IMR-90 (cell line): ENCODE measurements around the gene CYP19A1. TPM values are rescaled to one million over a fixed set of nuclear protein-coding genes. Genes with fewer than 3 reads are reported as not detected.

ENCODE experiments used
- ATAC-seq: fragments of 200-7000 bp; cut with Tn5 transposase; 2 replicates; pipeline ENCODE4 v1.9.1; 2020; ENCODE audit warnings: low read depth, mild to moderate bottlenecking, moderate library complexity
- BruUV-seq: library from RNA; stranded (reverse); fragments of 400-500 nt; replicated peaks from 2 replicates; lab custom pipeline; 2021; lab: Mats Ljungman, UMichigan
- CTCF ChIA-PET: fragments of 300-600 bp; formaldehyde crosslinking; extraction: SDS; loops from one replicate; lab custom pipeline; 2021; ENCODE audit warnings: antibody characterized with exemption; lab: Yijun Ruan, JAX
- POLR2A ChIA-PET: fragments of 300-600 bp; sonication (Branson Sonifier 250); formaldehyde crosslinking; loops from one replicate; lab custom pipeline; 2022; ENCODE audit warnings: antibody characterized with exemption; ENCODE audit not compliant: unreplicated experiment; lab: Charles Lee
- DNase-seq: peaks from one replicate; pipeline ENCODE4 v3.0.0; 2013
- H2AFZ ChIP-seq: replicated peaks from 2 replicates; pipeline ENCODE3; 2013; ENCODE audit warnings: low read length, mild to moderate bottlenecking; ENCODE audit not compliant: poor library complexity
- H2AK5ac ChIP-seq: 2 replicates; pipeline ENCODE4 v1.6.1; 2013; ENCODE audit warnings: low read depth, low read length, inconsistent platforms
- H2AK9ac ChIP-seq: replicated peaks from 2 replicates; pipeline ENCODE3; 2013; ENCODE audit warnings: mild to moderate bottlenecking, low read depth, low read length, moderate library complexity; ENCODE audit not compliant: poor library complexity
- H2BK120ac ChIP-seq: 2 replicates; pipeline ENCODE4 v1.6.1; 2013; ENCODE audit warnings: low read depth, low read length, inconsistent platforms
- H2BK15ac ChIP-seq: 3 replicates; pipeline ENCODE4 v1.6.1; 2013; ENCODE audit warnings: low read depth, low read length, inconsistent platforms
- H2BK20ac ChIP-seq: 2 replicates; pipeline ENCODE4 v1.6.1; 2013; ENCODE audit warnings: low read depth, mild to moderate bottlenecking, inconsistent platforms, low read length, moderate library complexity
- H2BK5ac ChIP-seq: 2 replicates; pipeline ENCODE4 v1.6.1; 2013; ENCODE audit warnings: mild to moderate bottlenecking, low read depth, low read length, inconsistent platforms; ENCODE audit not compliant: poor library complexity, severe bottlenecking
- H3K14ac ChIP-seq: replicated peaks from 2 replicates; pipeline ENCODE4 v1.6.1; 2013; ENCODE audit warnings: low read depth, low read length, inconsistent platforms
- H3K18ac ChIP-seq: 2 replicates; pipeline ENCODE4 v1.6.1; 2013; ENCODE audit warnings: low read depth, low read length, control low read depth
- H3K23ac ChIP-seq: 2 replicates; pipeline ENCODE4 v1.6.1; 2013; ENCODE audit warnings: low read depth, low read length, inconsistent platforms
- H3K27ac ChIP-seq: 2 replicates; pipeline ENCODE4 v1.5.1; 2013; ENCODE audit warnings: mild to moderate bottlenecking, control low read depth, low read length; ENCODE audit not compliant: insufficient read depth
- H3K27me3 ChIP-seq: 2 replicates; pipeline ENCODE4 v1.6.1; 2013; ENCODE audit warnings: low read length; ENCODE audit not compliant: control insufficient read depth, insufficient read depth
- H3K36me3 ChIP-seq: 2 replicates; pipeline ENCODE4 v1.6.1; 2013; ENCODE audit warnings: low read length, mixed read lengths; ENCODE audit not compliant: control insufficient read depth, insufficient read depth
- H3K4ac ChIP-seq: 2 replicates; pipeline ENCODE4 v1.6.1; 2013; ENCODE audit warnings: low read depth, low read length, inconsistent platforms
- H3K4me1 ChIP-seq: 2 replicates; pipeline ENCODE4 v1.6.1; 2013; ENCODE audit warnings: low read length, mixed read lengths; ENCODE audit not compliant: control insufficient read depth, insufficient read depth
- H3K4me2 ChIP-seq: 2 replicates; pipeline ENCODE4 v1.6.1; 2013; ENCODE audit warnings: low read depth, mild to moderate bottlenecking, control low read depth, low read length, moderate library complexity
- H3K4me3 ChIP-seq: 2 replicates; pipeline ENCODE4 v1.5.1; 2013; ENCODE audit warnings: low read depth, mild to moderate bottlenecking, control low read depth, low read length, moderate library complexity; ENCODE audit not compliant: insufficient read depth
- H3K56ac ChIP-seq: 2 replicates; pipeline ENCODE4 v1.6.1; 2013; ENCODE audit warnings: low read length, inconsistent platforms; ENCODE audit not compliant: insufficient read depth; ENCODE audit errors: extremely low read depth
- H3K79me1 ChIP-seq, 2 experiments: 2 replicates each; pipeline ENCODE4 v1.6.1; 2013; ENCODE audit warnings: low read length in 2 of 2, inconsistent platforms in 1 of 2, low read depth in 1 of 2
- H3K9ac ChIP-seq: 2 replicates; pipeline ENCODE4 v1.6.1; 2013; ENCODE audit warnings: low read depth, low read length, control low read depth
- H3K9me1 ChIP-seq: 2 replicates; pipeline ENCODE4 v1.6.1; 2013; ENCODE audit warnings: low read length, inconsistent platforms; ENCODE audit not compliant: insufficient read depth
- H3K9me3 ChIP-seq: 2 replicates; pipeline ENCODE4 v1.6.1; 2013; ENCODE audit warnings: low read length; ENCODE audit not compliant: control insufficient read depth, insufficient read depth
- H4K20me1 ChIP-seq: 2 replicates; pipeline ENCODE4 v1.6.1; 2013; ENCODE audit warnings: low read length, inconsistent platforms; ENCODE audit not compliant: insufficient read depth
- H4K5ac ChIP-seq: 2 replicates; pipeline ENCODE4 v1.6.1; 2013; ENCODE audit warnings: mild to moderate bottlenecking, low read depth, low read length, control low read depth
- H4K8ac ChIP-seq, 2 experiments: 2 replicates each; pipeline ENCODE4 v1.6.1; 2013; ENCODE audit warnings: low read depth in 2 of 2, low read length in 2 of 2, control low read depth in 1 of 2, inconsistent platforms in 1 of 2
- H4K91ac ChIP-seq: 2 replicates; pipeline ENCODE4 v1.6.1; 2013; ENCODE audit warnings: low read depth, low read length, inconsistent platforms; ENCODE audit not compliant: insufficient read depth
- BHLHE40 ChIP-seq: fragments of 150-350 bp; IDR thresholded peaks from 2 replicates; pipeline ENCODE4 v1.6.1; 2016; ENCODE audit warnings: mild to moderate bottlenecking, low read depth, low read length
- CEBPB ChIP-seq: IDR thresholded peaks from 2 replicates; pipeline ENCODE4 v1.6.1; 2012; ENCODE audit warnings: low read depth, low read length, improper control_type of control experiment
- CHD1 ChIP-seq: IDR thresholded peaks from 2 replicates; pipeline ENCODE4 v1.6.1; 2012; ENCODE audit warnings: low read depth, low read length, improper control_type of control experiment
- ELK1 ChIP-seq: fragments of 150-350 bp; IDR thresholded peaks from 2 replicates; pipeline ENCODE4 v1.6.1; 2016; ENCODE audit warnings: low read depth, mild to moderate bottlenecking, low read length, moderate library complexity, borderline replicate concordance
- MAZ ChIP-seq: IDR thresholded peaks from 2 replicates; pipeline ENCODE4 v1.6.1; 2012; ENCODE audit warnings: low read depth, mild to moderate bottlenecking, low read length, improper control_type of control experiment, moderate library complexity, borderline replicate concordance
- MXI1 ChIP-seq: IDR thresholded peaks from 2 replicates; pipeline ENCODE4 v1.6.1; 2012; ENCODE audit warnings: low read depth, mild to moderate bottlenecking, low read length, moderate library complexity, borderline replicate concordance
- RAD21 ChIP-seq: IDR thresholded peaks from 2 replicates; pipeline ENCODE4 v1.6.1; 2012; ENCODE audit warnings: low read length, improper control_type of control experiment
- RCOR1 ChIP-seq: IDR thresholded peaks from 2 replicates; pipeline ENCODE4 v1.6.1; 2012; ENCODE audit warnings: mild to moderate bottlenecking, low read length, improper control_type of control experiment; ENCODE audit not compliant: insufficient replicate concordance
- RFX5 ChIP-seq: IDR thresholded peaks from 2 replicates; pipeline ENCODE4 v1.8.0; 2012; ENCODE audit warnings: low read depth, mild to moderate bottlenecking, low read length, moderate library complexity
- SMC3 ChIP-seq: fragments of 150-350 bp; IDR thresholded peaks from 2 replicates; pipeline ENCODE4 v1.6.1; 2016; ENCODE audit warnings: low read depth, mild to moderate bottlenecking, antibody characterized with exemption, low read length, moderate library complexity
- USF2 ChIP-seq: fragments of 150-350 bp; IDR thresholded peaks from 2 replicates; pipeline ENCODE4 v1.6.1; 2017; ENCODE audit warnings: mild to moderate bottlenecking, antibody characterized with exemption, low read length, low read depth
- WGBS, 2 experiments: methylation state at CpG; one replicate each; pipeline versions ENCODE4 v1.1.5 to v1.1.7; 2013; ENCODE audit warnings: missing lambda C conversion rate in 2 of 2; ENCODE audit not compliant: insufficient read length in 1 of 2; ENCODE audit errors: extremely low coverage in 2 of 2; 5-methylcytosine and 5-hydroxymethylcytosine counted together
- dilution Hi-C: fragments of 300-500 bp; cut with HindIII; formaldehyde crosslinking; loops from one replicate; pipeline ENCODE4 v1.14.3; 2018; ENCODE audit warnings: low sequenced_read_pairs; ENCODE audit not compliant: unreplicated experiment
- in situ Hi-C: fragments of 300-500 bp; cut with MboI; formaldehyde crosslinking; loops from 3 replicates; pipeline ENCODE4 v1.14.3; 2019; ENCODE audit warnings: low sequenced_read_pairs, inconsistent platforms, mixed read lengths
- intact Hi-C: fragments of 100-400 bp; cut with micrococcal nuclease; formaldehyde crosslinking; loops from 2 replicates; pipeline ENCODE4 v1.10.0; 2022
- polyA plus RNA-seq, 3 experiments: library from polyadenylated mRNA; depleted of rRNA; stranded (reverse); fragments of >200 nt; gene quantifications; 2 replicates each; pipeline ENCODE4 v1.2.3, GENCODE V29; 2012; ENCODE audit warnings: low replicate concordance in 1 of 3
- total RNA-seq: library from RNA; depleted of rRNA; stranded (reverse); fragments of >200 nt; gene quantifications from 2 replicates; pipeline ENCODE4 v1.2.3, GENCODE V29; 2012

CYP19A1 gene
- total and polyA plus RNA-seq, 2 of the 4 experiments (the other 2 are of a cell fraction) = not detected

- ATAC-seq (peak; percentile 25), DNase-seq (peak; percentile 66)
- ChIA-PET CTCF (interaction anchor here (1.9 kb wide), 1 partner anchor 61 kb away, joined by 6 read pairs; no protein-coding TSS in a partner anchor), POLR2A (no interaction called here)
- no peaks in the 10 kb centered on the region for H3K9me3 ChIP-seq
- H4K20me1 ChIP-seq = no peaks in the 10 kb centered on the region
- H3K27ac ChIP-seq = no peak overlapping the region
- no peak overlapping the region for H4K5ac ChIP-seq
- H4K8ac ChIP-seq = 0 out of 4 replicates have a peak overlapping the region, but pooled peaks of 1 of the 2 experiments have one; percentile 4
- H3K56ac ChIP-seq = no peak overlapping the region
- in situ Hi-C loops = no loop called here
- H2BK120ac ChIP-seq = peak overlapping the region; percentile 55; the same call in 1 of the 2 replicates
- no peak overlapping the region for H2BK20ac ChIP-seq
- peaks cover 13% of the 10 kb centered on the region for H3K9me1 ChIP-seq
- H3K4me1 ChIP-seq = peaks cover 12% of the 10 kb centered on the region
- no peak overlapping the region for H2AK5ac ChIP-seq
- WGBS, 2 experiments = no CpG with 5 or more reads among the region's 3 CpGs
- dilution Hi-C loops = no loop called here
- H3K4me2 ChIP-seq = no peak overlapping the region
- H3K23ac ChIP-seq = no peak overlapping the region
- no peak overlapping the region for H3K4me3 ChIP-seq
- H4K91ac ChIP-seq = no peak overlapping the region
- no peaks in the 10 kb centered on the region for H3K79me1 ChIP-seq
- H3K18ac ChIP-seq = no peak overlapping the region
- TF ChIP-seq BHLHE40 = no peak
- TF ChIP-seq SMC3 = no peak
- TF ChIP-seq MAZ = no peak
- TF ChIP-seq RFX5 = no peak
- TF ChIP-seq CHD1 = no peak
- TF ChIP-seq MXI1 = no peak
- TF ChIP-seq RAD21 = no peak
- TF ChIP-seq CEBPB = no peak; the same call in 1 of the 2 replicates
- TF ChIP-seq USF2 = no peak
- TF ChIP-seq ELK1 = no peak
- TF ChIP-seq RCOR1 = no peak
- H2AK9ac ChIP-seq = no peak overlapping the region
- no peak overlapping the region for H2BK5ac ChIP-seq
- no peaks in the 10 kb centered on the region; the same call in 1 of the 2 replicates for H3K27me3 ChIP-seq
- no TSS peak for BruUV-seq
- no peak overlapping the region for H3K4ac ChIP-seq
- H3K14ac ChIP-seq = 0 out of 2 replicates have a peak overlapping the region, but pooled peaks have one; percentile 3
- H3K36me3 ChIP-seq = no peaks in the 10 kb centered on the region
- intact Hi-C loops = no loop called here
- H3K9ac ChIP-seq = no peak overlapping the region
- no peak overlapping the region; the same call in 2 of the 3 replicates for H2BK15ac ChIP-seq
- H2AFZ ChIP-seq = no peak overlapping the region
Measured at GRCh38 chr15:51223771-51224229, 114.6 kb downstream of the CYP19A1 start.
